Fibroblast of lung (primary cell): ENCODE data around the gene PPP2CA. TPM values are rescaled to one million over a fixed set of nuclear protein-coding genes. Genes with fewer than 3 reads are reported as not detected.
A peak's percentile ranks its signal among the peaks of the same experiment; 100 is the strongest.

ENCODE experiments used
- DNase-seq, 2 donors: peaks; one replicate each; pipeline versions ENCODE4 v3.0.0 to v3.0.0-alpha.2; 2010; ENCODE audit warnings: low read depth in 2 of 2
- H2AFZ ChIP-seq: 2 replicates; pipeline ENCODE4 v1.5.1; 2012; ENCODE audit warnings: low read length, control low read depth, inconsistent platforms
- H3K27ac ChIP-seq: 2 replicates; pipeline ENCODE4 v1.5.1; 2011; ENCODE audit warnings: low read length, control low read depth; ENCODE audit not compliant: insufficient read depth
- H3K27me3 ChIP-seq: 2 replicates; pipeline ENCODE4 v1.5.1; 2011; ENCODE audit warnings: mild to moderate bottlenecking, low read length; ENCODE audit not compliant: control insufficient read depth, insufficient read depth
- H3K36me3 ChIP-seq: 2 replicates; pipeline ENCODE4 v1.5.1; 2011; ENCODE audit warnings: low read length; ENCODE audit not compliant: control insufficient read depth, insufficient read depth
- H3K4me1 ChIP-seq: 2 replicates; pipeline ENCODE4 v1.5.1; 2011; ENCODE audit warnings: low read length; ENCODE audit not compliant: control insufficient read depth, insufficient read depth; ENCODE audit errors: extremely low read depth
- H3K4me2 ChIP-seq: 2 replicates; pipeline ENCODE4 v1.5.1; 2011; ENCODE audit warnings: low read length, control low read depth; ENCODE audit not compliant: insufficient read depth; ENCODE audit errors: extremely low read depth
- H3K4me3 ChIP-seq, 4 experiments: fragments of 200-600 bp in 1 of 4; sonication (generic) in 1 of 4; replicated peaks in 1 of 4; 2 replicates each; pipeline ENCODE4 v1.5.1; 2011 to 2016; ENCODE audit warnings: low read length in 4 of 4, low read depth in 3 of 4, mild to moderate bottlenecking in 3 of 4, control low read depth in 2 of 4, inconsistent platforms in 1 of 4, mixed read lengths in 1 of 4; ENCODE audit not compliant: insufficient read depth in 1 of 4; ENCODE audit errors: control extremely low read depth in 1 of 4
- H3K79me2 ChIP-seq: 2 replicates; pipeline ENCODE4 v1.5.1; 2012; ENCODE audit warnings: mild to moderate bottlenecking, low read length, inconsistent platforms; ENCODE audit not compliant: control insufficient read depth, insufficient read depth
- H3K9ac ChIP-seq: 2 replicates; pipeline ENCODE4 v1.5.1; 2011; ENCODE audit warnings: mild to moderate bottlenecking, low read length, control low read depth; ENCODE audit not compliant: insufficient read depth
- H3K9me3 ChIP-seq: 2 replicates; pipeline ENCODE4 v1.5.1; 2012; ENCODE audit warnings: low read depth, low read length; ENCODE audit not compliant: control insufficient read depth, insufficient read depth
- H4K20me1 ChIP-seq: 2 replicates; pipeline ENCODE4 v1.5.1; 2011; ENCODE audit warnings: low read length; ENCODE audit not compliant: control insufficient read depth, insufficient read depth; ENCODE audit errors: extremely low read depth
- CTCF ChIP-seq, 2 donors: IDR thresholded peaks in 1 of 2; conservative IDR thresholded peaks in 1 of 2; 1 replicate in 1 of 2; 2 replicates in 1 of 2; pipeline ENCODE4 v1.5.1; 2011 to 2012; ENCODE audit warnings: low read length in 2 of 2, control low read depth in 1 of 2, inconsistent platforms in 1 of 2, low read depth in 1 of 2, mild to moderate bottlenecking in 1 of 2
- EZH2 ChIP-seq: IDR thresholded peaks from 2 replicates; pipeline ENCODE4 v1.5.1; 2012; ENCODE audit warnings: low read length, control low read depth, mild to moderate bottlenecking; ENCODE audit errors: missing control alignments
- polyA plus RNA-seq, 2 donors: library from polyadenylated mRNA; depleted of rRNA in 1 of 2; stranded (reverse) in 1 of 2; unstranded in 1 of 2; fragments of >200 nt; gene quantifications; 2 replicates each; pipeline ENCODE4 v1.2.1, GENCODE V29; 2011 to 2012; ENCODE audit warnings: missing spikeins in 1 of 2
- total RNA-seq: library from RNA; depleted of rRNA; stranded (reverse); fragments of >200 nt; gene quantifications from 2 replicates; pipeline ENCODE4 v1.2.1, GENCODE V29; 2014

The PPP2CA gene
- total and polyA plus RNA-seq, 2 donors (not counting 1 experiment from before 2014, with no cell fraction given): 58.6 to 191 TPM

- Histone ChIP-seq H4K20me1 (peaks cover 6% of the 10 kb centered on the region), H3K4me3 (peak overlapping the region; percentile 79 to 100 (median 95)), H3K27ac (peak overlapping the region; percentile 96), H3K9ac (peak overlapping the region; percentile 98), H2AFZ (no peak overlapping the region), H3K4me1 (peaks cover 7% of the 10 kb centered on the region), H3K79me2 (peaks cover 63% of the 10 kb centered on the region), H3K36me3 (peaks cover 8% of the 10 kb centered on the region), H3K9me3 (no peaks in the 10 kb centered on the region), H3K4me2 (peak overlapping the region; percentile 95), H3K27me3 (no peaks in the 10 kb centered on the region)
- DNase-seq: peak; percentile 63 to 66
- TF ChIP-seq EZH2 (no peak), CTCF (conservative IDR thresholded peaks at IDR 0.05 in 1 of 2, IDR thresholded peaks at IDR 0.05 in 1 of 2; ENCODE audit: low read depth in 1 of 2, low read length in 2 of 2) (no peak)
These were observed 50.7 kb downstream of the PPP2CA start for GRCh38 chr5:134174841-134175839.

GRCh38 chr5:134171972-134172371, 53.9 kb downstream of the PPP2CA start:
- H3K9ac ChIP-seq: no peak overlapping the region
- TF ChIP-seq EZH2 (no peak), CTCF (conservative IDR thresholded peaks at IDR 0.05 in 1 of 2, IDR thresholded peaks at IDR 0.05 in 1 of 2; ENCODE audit: low read depth in 1 of 2, low read length in 2 of 2) (no peak)
- H3K79me2 ChIP-seq: peaks cover 77% of the 10 kb centered on the region
- peaks cover 14% of the 10 kb centered on the region for H3K36me3 ChIP-seq
- peaks cover 6% of the 10 kb centered on the region for H4K20me1 ChIP-seq
- no peaks in the 10 kb centered on the region for H3K9me3 ChIP-seq
- no peak overlapping the region for H2AFZ ChIP-seq
- no peak overlapping the region for H3K4me3 ChIP-seq
- H3K27me3 ChIP-seq: no peaks in the 10 kb centered on the region
- DNase-seq: no peak
- no peak overlapping the region for H3K4me2 ChIP-seq
- H3K4me1 ChIP-seq: peaks cover 5% of the 10 kb centered on the region
- H3K27ac ChIP-seq: no peak overlapping the region

- Histone ChIP-seq H3K9me3 (no peaks in the 10 kb centered on the region), H3K9ac (no peak overlapping the region), H4K20me1 (no peaks in the 10 kb centered on the region), H3K36me3 (peaks cover 11% of the 10 kb centered on the region), H3K27me3 (no peaks in the 10 kb centered on the region), H3K4me2 (no peak overlapping the region), H3K27ac (no peak overlapping the region), H3K79me2 (peaks cover 11% of the 10 kb centered on the region), H3K4me3 (no peak overlapping the region), H2AFZ (no peak overlapping the region), H3K4me1 (no peaks in the 10 kb centered on the region)
- TF ChIP-seq CTCF (conservative IDR thresholded peaks at IDR 0.05 in 1 of 2, IDR thresholded peaks at IDR 0.05 in 1 of 2; ENCODE audit: low read depth in 1 of 2, low read length in 2 of 2) (no peak), EZH2 (no peak)
- no peak for DNase-seq
These were observed 63.3 kb downstream of the PPP2CA start for GRCh38 chr5:134162592-134162991.
